ENCODE results near the gene OLIG2. TPM values are rescaled to one million over a fixed set of nuclear protein-coding genes. Genes with fewer than 3 reads are reported as not detected.

Gene OLIG2
- total RNA-seq, 4 donors from 2014 or later, result not detected

GRCh38 chr21:33030633-33031032 lies 4.9 kb downstream of the OLIG2 start:
- no peak overlapping the region for H3K4me3 ChIP-seq
- H3K27ac ChIP-seq, result no peak overlapping the region
- no peaks in the 10 kb centered on the region for H3K36me3 ChIP-seq
- H3K27me3 ChIP-seq, result peaks cover 0 to 46% of the 10 kb centered on the region in 2 donors
- TF ChIP-seq CTCF (IDR thresholded peaks at IDR 0.05), result no peak
- no peak for TF ChIP-seq POLR2A (IDR thresholded peaks at IDR 0.05)
- H3K9me3 ChIP-seq, result no peaks in the 10 kb centered on the region
- H3K4me1 ChIP-seq, result peaks cover 0 to 20% (median 2%) of the 10 kb centered on the region in 4 donors
- no peak for DNase-seq

GRCh38 chr21:33031152-33031911 lies 5.6 kb downstream of the OLIG2 start:
- no peak for DNase-seq
- no peak overlapping the region for H3K4me3 ChIP-seq

GRCh38 chr21:33032434-33033047 lies 6.8 kb downstream of the OLIG2 start:
- Histone ChIP-seq H3K9me3 (no peaks in the 10 kb centered on the region), H3K36me3 (no peaks in the 10 kb centered on the region), H3K4me1 (peaks cover 0 to 9% (median 2%) of the 10 kb centered on the region in 4 donors), H3K27ac (no peak overlapping the region), H3K4me3 (no peak overlapping the region), H3K27me3 (peaks cover 0 to 33% of the 10 kb centered on the region in 2 donors)
- TF ChIP-seq CTCF (IDR thresholded peaks at IDR 0.05) (no peak), POLR2A (IDR thresholded peaks at IDR 0.05) (no peak)
- DNase-seq, result no peak

More at GRCh38 chr21:33031152-33031911, 5.6 kb downstream of the OLIG2 start:
- Histone ChIP-seq H3K27me3 (peaks cover 0 to 45% of the 10 kb centered on the region in 2 donors), H3K4me1 (peaks cover 0 to 18% (median 2%) of the 10 kb centered on the region in 4 donors), H3K36me3 (no peaks in the 10 kb centered on the region), H3K27ac (no peak overlapping the region), H3K9me3 (no peaks in the 10 kb centered on the region)
- TF ChIP-seq CTCF (IDR thresholded peaks at IDR 0.05), result no peak

GRCh38 chr21:33033094-33033951 lies 7.6 kb downstream of the OLIG2 start:
- H3K27me3 ChIP-seq, result peaks cover 0 to 29% of the 10 kb centered on the region in 2 donors
- H3K4me1 ChIP-seq, result peaks cover 0 to 3% (median 2%) of the 10 kb centered on the region in 4 donors
- H3K27ac ChIP-seq, result no peak overlapping the region
- no peak overlapping the region for H3K4me3 ChIP-seq
- TF ChIP-seq POLR2A (IDR thresholded peaks at IDR 0.05), result no peak
- no peak for TF ChIP-seq CTCF (IDR thresholded peaks at IDR 0.05)
- no peak for DNase-seq
- H3K36me3 ChIP-seq, result no peaks in the 10 kb centered on the region
- no peaks in the 10 kb centered on the region for H3K9me3 ChIP-seq

GRCh38 chr21:33033961-33034413 lies 8.3 kb downstream of the OLIG2 start:
- TF ChIP-seq POLR2A (IDR thresholded peaks at IDR 0.05) (no peak), CTCF (IDR thresholded peaks at IDR 0.05) (no peak)
- DNase-seq, result no peak
- Histone ChIP-seq H3K4me1 (no peaks in the 10 kb centered on the region), H3K9me3 (no peaks in the 10 kb centered on the region), H3K36me3 (no peaks in the 10 kb centered on the region), H3K27ac (no peak overlapping the region), H3K4me3 (no peak overlapping the region), H3K27me3 (peaks cover 0 to 29% of the 10 kb centered on the region in 2 donors)
